Activated CD4-positive, CD25-positive, alpha-beta regulatory T cell treated with anti-CD3 and anti-CD28 coated beads, Interleukin-2, amount 50 U/mL, for 72 hours (primary cell): ENCODE data around the gene DRC7.
"Not testable (repeated sequence)": the region's sequence is repeated elsewhere in the genome, so short reads cannot be mapped to it uniquely, and the experiment has no call there.

ENCODE experiments used
- DNase-seq: peaks from one replicate; pipeline ENCODE4 v3.0.0; 2021

The DRC7 gene

DNA sequence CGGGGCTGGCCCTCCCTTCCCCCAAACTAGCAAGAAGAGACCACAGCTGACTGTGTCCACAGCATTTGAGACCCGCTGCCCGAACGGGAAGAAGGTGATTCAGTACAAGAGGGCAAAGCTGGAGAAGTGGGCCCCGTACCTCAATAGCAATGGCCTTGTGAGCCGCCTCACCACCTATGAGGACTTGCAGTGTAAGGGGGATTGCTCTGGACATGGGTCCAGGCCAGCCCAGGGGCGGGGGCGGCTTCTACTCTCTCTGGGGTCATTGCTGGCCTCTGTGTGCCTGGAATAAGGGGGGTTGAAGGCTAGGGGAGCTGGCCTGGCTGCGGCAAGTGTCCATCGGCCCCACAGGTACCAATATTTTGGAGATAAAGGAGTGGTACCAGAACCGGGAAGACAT lies 28.0 kb downstream of the DRC7 start:
- DNase-seq: no peak

DNA sequence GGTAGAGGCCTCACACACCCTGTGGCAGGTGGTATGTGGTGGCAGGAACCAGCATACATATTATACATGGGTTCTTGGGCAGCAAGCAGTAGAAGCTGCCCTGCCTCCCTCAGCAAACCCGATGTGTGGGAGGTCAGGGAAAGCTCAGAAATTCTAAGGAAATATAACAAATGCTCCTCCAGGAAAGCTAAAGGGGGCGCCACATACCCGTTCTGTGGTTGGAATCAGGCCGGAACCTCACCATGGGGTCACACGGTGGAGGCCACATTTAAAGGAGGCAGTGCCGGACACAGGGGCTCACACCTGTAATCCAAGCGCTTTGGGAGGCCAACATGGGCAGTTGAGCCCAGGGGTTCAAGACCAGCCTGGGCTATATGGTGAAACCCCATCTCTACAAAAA lies 28.6 kb downstream of the DRC7 start:
- no peak for DNase-seq

DNA sequence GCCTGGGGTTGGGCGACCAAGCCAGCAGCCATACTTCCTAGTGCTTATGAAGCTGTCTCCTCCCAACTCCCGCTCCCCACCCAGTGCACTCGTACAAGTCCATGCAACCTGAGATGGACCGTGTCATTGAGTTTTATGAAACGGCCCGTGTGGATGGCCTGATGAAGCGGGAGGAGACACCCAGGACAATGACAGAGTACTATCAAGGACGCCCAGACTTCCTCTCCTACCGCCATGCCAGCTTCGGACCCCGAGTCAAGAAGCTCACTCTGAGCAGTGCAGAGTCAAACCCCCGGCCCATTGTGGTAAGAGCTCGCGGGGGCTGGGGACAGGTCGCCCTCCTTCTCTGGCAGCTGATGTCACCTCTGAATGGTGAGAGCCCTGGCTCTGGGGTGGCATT lies 29.9 kb downstream of the DRC7 start:
- DNase-seq: no peak

- no peak for DNase-seq
These were observed 30.5 kb downstream of the DRC7 start for GRCh38 chr16:57725151-57725550.

DNA sequence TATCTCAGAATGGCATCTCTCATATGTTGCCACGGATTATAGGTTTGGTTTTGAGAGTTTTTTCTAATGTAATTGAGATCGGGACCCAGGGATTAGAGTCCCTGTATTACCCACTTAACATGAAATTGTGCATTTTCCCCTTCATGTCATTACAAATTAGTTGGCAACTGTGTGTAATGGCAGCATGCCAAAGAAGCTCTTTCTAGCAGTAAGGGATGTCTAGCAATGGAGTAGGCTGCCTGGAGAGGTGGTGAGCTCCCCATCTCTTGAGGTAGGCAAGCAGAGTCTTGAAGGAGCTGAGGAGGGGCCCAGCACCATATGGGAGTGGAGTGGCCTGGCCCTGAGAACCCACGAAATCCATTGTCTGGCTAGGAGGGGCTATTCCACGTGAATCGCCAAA lies 30.9 kb downstream of the DRC7 start:
- no peak for DNase-seq

DNA sequence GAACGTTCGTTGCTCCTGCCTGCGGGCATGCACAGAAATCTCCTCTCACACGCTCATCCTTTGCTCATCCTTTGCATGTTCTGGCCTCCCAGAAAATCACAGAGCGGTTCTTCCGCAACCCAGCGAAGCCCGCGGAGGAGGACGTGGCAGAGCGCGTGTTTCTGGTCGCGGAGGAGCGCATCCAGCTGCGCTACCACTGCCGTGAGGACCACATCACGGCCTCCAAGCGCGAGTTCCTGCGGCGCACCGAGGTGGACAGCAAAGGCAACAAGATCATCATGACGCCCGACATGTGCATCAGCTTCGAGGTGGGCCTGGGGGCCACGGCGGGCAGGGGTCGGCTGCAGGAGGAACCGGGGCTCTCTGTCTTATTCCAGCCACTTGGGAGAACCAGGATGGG lies 31.4 kb downstream of the DRC7 start:
- no peak for DNase-seq

GRCh38 chr16:57726433-57726947 lies 31.9 kb downstream of the DRC7 start:
- DNase-seq: no peak

GRCh38 chr16:57727610-57728009 lies 33.0 kb downstream of the DRC7 start:
- DNase-seq: no peak

DNA sequence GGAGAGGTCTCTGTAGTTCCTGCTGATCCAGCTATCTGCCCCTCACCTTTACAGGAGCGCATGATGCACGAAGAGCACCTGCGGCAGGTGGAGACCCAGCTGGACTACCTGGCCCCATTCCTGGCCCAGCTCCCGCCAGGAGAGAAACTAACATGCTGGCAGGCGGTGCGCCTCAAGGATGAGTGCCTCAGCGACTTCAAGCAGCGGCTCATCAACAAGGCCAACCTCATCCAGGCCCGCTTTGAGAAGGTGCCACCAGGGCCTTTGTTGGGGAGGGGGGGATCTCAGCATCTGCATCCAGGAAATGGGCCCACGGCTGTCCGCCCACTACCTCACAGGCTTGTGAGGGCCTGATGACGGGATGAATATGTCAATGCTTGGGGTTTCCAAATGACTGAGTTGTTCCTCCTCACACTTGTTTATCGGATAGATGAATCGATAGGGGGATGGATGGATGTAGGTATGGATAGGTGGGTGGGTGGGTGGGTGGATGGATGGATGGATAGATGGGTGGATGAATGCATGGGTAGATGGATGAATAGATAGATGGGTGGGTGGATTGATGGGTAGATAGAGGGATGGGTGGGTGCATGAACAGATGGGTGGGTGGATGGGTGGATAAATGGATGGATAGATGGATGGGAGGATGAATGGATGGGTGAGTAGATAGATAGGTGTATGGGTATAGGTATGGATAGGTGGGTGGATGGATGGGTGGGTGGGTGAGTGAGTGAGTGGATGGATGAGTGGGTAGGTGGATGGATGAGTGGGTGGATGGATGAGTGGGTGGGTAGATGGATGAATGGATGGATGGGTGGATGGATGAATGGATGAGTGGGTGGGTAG lies 34.0 kb downstream of the DRC7 start:
- no peak for DNase-seq

GRCh38 chr16:57729182-57729484 lies 34.5 kb downstream of the DRC7 start:
- no peak for DNase-seq

GRCh38 chr16:57729852-57730251 lies 35.2 kb downstream of the DRC7 start:
- DNase-seq: not testable (repeated sequence)

GRCh38 chr16:57730771-57731730 lies 36.4 kb downstream of the DRC7 start:
- DNase-seq: no peak

- DNase-seq: no peak
These were observed 37.4 kb downstream of the DRC7 start for GRCh38 chr16:57732037-57732436.

- DNase-seq: no peak
These were observed 38.1 kb downstream of the DRC7 start for GRCh38 chr16:57732714-57733113.

DNA sequence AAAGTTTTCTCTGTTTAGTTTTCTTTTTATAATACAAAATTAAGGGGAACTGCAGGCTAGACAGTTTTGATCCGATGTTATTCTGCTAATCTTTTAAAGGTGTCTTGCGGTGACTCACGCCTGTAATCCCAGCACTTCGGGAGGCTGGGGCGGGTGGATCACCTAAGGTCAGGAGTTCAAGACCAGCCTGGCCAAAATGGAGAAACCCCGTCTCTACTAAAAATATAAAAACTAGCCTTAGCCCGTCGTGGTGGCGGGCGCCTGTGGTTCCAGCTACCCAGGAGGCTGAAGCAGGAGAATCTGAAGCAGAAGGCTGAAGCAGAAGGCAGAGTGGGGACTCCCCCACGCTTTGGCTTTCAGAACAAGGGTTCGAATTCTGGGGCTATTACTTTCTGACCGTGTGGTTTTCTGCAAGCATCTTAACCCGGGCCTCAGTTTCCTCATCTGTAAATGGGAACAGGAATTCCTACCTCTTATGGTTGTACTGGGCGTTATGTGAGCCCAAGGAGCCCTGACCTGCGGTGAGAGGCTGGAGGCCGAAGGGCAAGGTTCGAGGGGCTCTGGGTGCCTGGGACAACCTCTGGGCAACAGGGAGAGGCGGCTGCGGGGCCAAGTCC lies 39.8 kb downstream of the DRC7 start:
- no peak for DNase-seq

GRCh38 chr16:57734925-57735754 lies 40.5 kb downstream of the DRC7 start:
- peak; percentile 95 for DNase-seq

- DNase-seq: no peak
These were observed 41.3 kb downstream of the DRC7 start, which contains the start of gene KATNB1 for GRCh38 chr16:57735755-57736418. Gene KATNB1 (plus strand): TSS chr16:57735770. CDS start chr16:57737244, 1,474 bp downstream.

- DNase-seq: no peak
These were observed 42.1 kb downstream of the DRC7 start for GRCh38 chr16:57736419-57737351.

GRCh38 chr16:57738844-57739243 lies 44.2 kb downstream of the DRC7 start:
- no peak for DNase-seq

- no peak for DNase-seq
These were observed 45.3 kb downstream of the DRC7 start for GRCh38 chr16:57739756-57740422.
